Fibroblast of peridontal ligament (primary cell): Measurements from ENCODE around the gene KIF5A.

Experiments used
- DNase-seq: peaks from one replicate; pipeline ENCODE4 v3.0.0-alpha.2; 2010; ENCODE audit errors: extremely low read depth

Gene KIF5A

GRCh38 chr12:57535764-57536596, 13.9 kb upstream of the KIF5A start:
- no peak for DNase-seq

- no peak for DNase-seq
These were observed 13.3 kb upstream of the KIF5A start for GRCh38 chr12:57536597-57536942.

GRCh38 chr12:57539134-57539768, 10.6 kb upstream of the KIF5A start:
- no peak for DNase-seq

- no peak for DNase-seq
These were observed 8.8 kb upstream of the KIF5A start for GRCh38 chr12:57541001-57541400.

GRCh38 chr12:57541717-57542116, 8.1 kb upstream of the KIF5A start:
- DNase-seq: no peak

- DNase-seq: no peak
These were observed 6.3 kb upstream of the KIF5A start for GRCh38 chr12:57543581-57543980.

GRCh38 chr12:57545809-57546437, 3.9 kb upstream of the KIF5A start:
- DNase-seq: no peak

GRCh38 chr12:57546438-57547287, 3.2 kb upstream of the KIF5A start, which contains the start of gene DCTN2:
Gene DCTN2 (minus strand): TSS chr12:57547192. CDS start chr12:57547063, 129 bp downstream.
- peak; percentile 97 for DNase-seq

GRCh38 chr12:57547288-57548012, 2.4 kb upstream of the KIF5A start:
- no peak for DNase-seq

GRCh38 chr12:57548013-57548315, 1.9 kb upstream of the KIF5A start:
- DNase-seq: no peak

GRCh38 chr12:57548488-57548887, 1.4 kb upstream of the KIF5A start:
- no peak for DNase-seq

GRCh38 chr12:57549203-57549908, 488 bp upstream of the KIF5A start:
- no peak for DNase-seq

- no peak for DNase-seq
These were observed 1.1 kb downstream of the KIF5A start for GRCh38 chr12:57550641-57551549.

- no peak for DNase-seq
These were observed 1.9 kb downstream of the KIF5A start for GRCh38 chr12:57551637-57552305.

GRCh38 chr12:57552306-57552651, 2.4 kb downstream of the KIF5A start:
- DNase-seq: no peak

GRCh38 chr12:57552835-57553313, 3.0 kb downstream of the KIF5A start:
- no peak for DNase-seq

- DNase-seq: no peak
These were observed 3.7 kb downstream of the KIF5A start for GRCh38 chr12:57553343-57554202.

GRCh38 chr12:57554453-57554852, 4.6 kb downstream of the KIF5A start:
- DNase-seq: no peak
